ENCODE measurements around the gene AIPL1.
A peak's percentile ranks its signal among the peaks of the same experiment; 100 is the strongest.

AIPL1 gene

GRCh38 chr17:6448473-6448872 lies 13.6 kb upstream of the AIPL1 start:
- no peak for DNase-seq

DNA sequence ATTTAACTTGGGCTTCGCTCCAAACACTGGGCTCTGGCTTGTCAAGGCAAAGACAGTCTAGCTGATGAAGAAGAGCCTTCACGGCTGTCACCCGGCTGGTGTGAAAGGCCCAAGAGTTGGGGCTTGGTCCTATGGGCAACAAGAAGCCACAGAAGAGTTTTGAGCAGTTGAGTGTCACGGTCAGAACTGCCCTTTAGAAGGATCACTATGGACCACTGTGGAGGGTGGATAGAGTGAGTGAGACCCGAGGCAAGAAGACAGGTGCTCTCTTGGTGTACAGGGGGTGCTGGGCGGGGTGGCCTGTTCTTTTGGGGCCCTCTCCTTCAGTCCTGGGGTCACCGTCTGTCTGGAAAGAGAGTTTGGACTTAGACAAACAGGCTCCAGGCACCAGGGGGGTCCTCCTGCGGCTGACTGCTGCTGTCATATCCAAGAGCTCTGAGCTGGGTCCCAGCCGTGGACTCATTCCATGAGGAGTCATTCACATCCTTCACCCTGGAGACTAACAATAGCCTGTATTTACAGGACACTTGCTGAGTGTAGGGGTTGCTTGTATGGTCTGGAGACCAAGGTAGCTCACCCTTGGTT lies 11.7 kb upstream of the AIPL1 start:
- DNase-seq: no peak

GRCh38 chr17:6444571-6445335 lies 9.8 kb upstream of the AIPL1 start:
- DNase-seq: no peak

DNA sequence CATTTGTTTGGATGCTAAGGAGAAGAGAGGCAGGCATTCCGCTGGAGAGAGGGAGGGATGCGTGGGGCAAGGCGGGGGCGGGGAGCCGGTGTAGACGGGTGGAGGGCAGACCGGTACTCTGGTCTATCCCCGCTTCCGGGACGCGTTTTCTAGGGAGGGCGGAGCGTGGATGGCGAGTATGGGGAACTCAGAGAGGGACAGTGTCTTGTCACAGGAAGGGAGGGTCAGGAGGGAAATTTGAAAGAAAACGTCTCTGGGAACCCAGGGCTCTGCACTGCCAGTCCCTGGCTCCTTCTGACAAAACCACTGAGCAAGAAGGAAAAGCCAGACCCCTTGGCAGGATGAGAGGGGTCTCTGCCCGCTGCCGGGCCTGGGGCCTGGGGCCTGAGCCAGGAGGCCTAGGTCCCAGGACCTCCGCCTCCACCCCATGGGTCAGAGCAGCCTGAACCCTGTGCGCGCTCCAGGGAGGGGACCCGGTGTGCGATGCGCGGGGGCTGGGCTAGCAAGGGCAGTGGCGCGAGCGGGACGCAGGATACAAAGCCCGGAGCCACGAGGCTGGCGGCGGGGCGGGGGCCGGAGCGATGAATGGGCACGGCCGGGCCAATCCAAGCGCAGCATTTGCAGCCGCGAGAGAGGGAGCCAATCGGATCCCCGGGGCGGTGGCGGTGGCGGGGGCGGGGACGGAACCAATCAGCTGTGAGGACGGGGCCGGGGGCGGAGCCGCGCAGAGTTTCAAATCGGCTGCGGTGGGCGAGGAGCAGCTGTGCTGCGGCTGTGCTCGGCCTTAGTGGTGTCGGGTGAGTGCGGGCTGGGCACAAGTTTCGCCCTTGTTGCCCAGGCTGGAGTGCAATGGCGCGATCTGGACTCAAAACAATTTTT lies 9.0 kb upstream of the AIPL1 start, which contains the start of gene PIMREG:
TSS of gene PIMREG (plus strand) at position 764 of the 879 bp plus-strand sequence. CDS start 656 bp downstream, outside the sequence.
- DNase-seq: peak; percentile 94

DNA sequence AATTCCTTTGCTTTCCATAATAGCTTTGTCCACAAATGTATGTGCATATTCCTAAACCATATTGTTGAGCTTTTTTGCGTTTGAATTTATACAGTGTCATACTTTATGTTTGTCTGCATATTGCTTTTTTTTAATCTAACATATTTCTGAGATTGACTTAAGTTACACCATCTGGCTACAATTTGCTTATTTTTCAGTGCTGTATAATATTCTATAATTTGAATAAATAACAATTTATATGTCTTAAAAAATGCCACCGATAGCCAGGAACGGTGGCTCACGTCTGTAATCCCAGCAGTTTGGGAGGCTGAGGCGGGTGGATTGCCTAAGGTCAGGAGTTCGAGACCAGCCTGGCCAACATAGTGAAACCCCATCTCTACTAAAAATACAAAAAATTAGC lies 7.9 kb upstream of the AIPL1 start:
- DNase-seq: no peak

GRCh38 chr17:6439951-6440350 lies 5.0 kb upstream of the AIPL1 start:
- DNase-seq: no peak

DNA sequence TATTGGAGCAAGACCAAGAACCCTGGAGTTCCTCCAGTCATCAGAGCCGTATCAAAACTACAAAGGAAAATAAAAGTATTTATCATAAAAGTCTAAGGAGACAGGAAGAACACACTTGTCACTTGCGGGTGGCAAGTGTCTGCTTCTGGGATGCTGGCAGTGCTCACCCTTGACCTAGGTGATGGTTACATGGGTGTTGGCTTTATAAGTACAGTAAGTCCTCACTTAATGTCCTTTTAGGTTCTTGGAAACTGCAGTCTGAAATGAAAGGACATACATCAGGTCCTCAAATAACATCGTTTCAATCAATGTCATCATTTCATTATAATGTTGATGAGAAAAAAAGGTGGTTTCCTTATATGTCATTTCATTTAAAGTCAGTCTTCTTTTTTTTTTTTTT lies 3.0 kb upstream of the AIPL1 start:
- DNase-seq: no peak

GRCh38 chr17:6437466-6437865 lies 2.5 kb upstream of the AIPL1 start:
- DNase-seq: no peak

GRCh38 chr17:6435968-6436367 lies 1.0 kb upstream of the AIPL1 start:
- DNase-seq: peak; percentile 43

- DNase-seq: no peak
Observed at GRCh38 chr17:6430769-6431168, 4.2 kb downstream of the AIPL1 start.

DNA sequence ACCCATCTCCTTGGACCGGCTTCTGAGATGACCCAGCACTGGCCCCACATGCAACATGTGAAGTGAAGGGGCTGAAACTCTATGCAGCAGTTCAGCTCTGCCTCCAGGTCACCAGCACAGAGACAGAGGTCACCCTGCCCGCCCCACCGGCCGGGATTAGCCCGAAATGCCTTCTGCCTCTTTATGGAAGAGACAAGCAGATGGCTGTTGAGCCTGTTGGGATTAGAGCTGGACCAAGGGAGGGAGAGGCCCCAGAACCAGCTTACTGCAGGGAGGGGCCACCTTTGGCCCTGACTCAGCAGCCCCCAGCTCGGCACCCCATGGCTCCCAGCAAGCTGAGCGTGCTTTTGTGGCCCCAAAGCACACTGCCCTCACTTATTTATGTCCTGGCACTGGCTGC lies 5.7 kb downstream of the AIPL1 start:
- DNase-seq: no peak

DNA sequence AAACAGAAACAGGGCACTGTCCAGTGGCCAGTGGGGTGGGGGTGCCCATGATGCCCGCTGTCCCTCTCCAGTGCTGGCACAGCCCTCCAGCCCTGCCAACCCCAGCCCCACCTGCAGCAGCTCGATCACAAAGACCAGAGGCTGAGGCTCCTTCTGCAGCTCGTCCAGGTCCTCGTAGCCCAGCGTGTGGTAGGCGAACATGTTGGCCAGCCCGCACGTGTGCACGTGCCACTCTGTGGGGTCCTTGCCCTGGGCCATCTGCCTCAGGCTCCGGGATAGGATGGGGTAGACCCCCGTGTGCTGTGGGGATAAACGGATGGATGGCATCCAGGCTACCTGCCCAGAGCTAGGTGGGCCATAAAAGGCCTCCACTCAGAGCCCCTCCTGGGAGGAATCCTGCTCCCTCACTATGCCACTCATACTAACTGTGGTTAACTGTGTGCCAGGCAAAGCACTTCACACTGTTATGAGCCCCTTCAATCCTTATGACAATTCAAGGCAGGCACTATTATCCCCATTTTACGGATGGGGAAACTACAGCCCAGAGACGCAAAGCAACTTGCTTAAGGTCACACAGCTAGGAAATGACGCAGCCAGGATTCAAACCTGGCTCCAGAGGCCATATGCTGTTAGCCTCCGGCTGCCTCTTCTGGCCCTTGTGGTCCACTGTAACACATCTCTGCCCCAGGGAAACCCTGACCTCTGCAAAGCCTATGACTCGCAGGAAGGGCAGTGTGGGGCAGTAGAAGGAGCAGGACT lies 6.5 kb downstream of the AIPL1 start:
- DNase-seq: no peak

DNA sequence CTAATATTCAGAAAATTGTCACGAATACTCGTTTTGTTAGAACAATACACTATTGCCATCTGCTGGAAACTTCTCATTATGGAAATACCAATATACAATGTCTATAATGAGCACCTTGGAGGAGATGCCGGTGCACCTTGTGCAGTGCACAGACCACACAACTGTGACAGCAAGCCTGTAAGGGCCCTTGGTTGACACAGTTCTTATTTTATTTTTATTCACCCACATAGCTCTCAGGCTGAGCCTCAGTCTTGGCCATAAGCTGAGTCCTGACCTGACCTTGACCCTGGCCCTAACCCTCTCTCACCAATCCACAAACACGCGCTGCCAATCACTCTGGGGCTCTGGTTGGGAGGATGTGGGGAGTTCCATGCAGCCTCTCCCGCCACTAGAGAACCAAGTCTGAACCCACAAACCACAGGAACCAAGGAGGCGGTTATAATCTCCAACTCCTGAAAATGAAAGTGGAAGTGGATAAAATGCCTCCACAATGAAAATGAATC lies 7.6 kb downstream of the AIPL1 start:
- DNase-seq: no peak

DNA sequence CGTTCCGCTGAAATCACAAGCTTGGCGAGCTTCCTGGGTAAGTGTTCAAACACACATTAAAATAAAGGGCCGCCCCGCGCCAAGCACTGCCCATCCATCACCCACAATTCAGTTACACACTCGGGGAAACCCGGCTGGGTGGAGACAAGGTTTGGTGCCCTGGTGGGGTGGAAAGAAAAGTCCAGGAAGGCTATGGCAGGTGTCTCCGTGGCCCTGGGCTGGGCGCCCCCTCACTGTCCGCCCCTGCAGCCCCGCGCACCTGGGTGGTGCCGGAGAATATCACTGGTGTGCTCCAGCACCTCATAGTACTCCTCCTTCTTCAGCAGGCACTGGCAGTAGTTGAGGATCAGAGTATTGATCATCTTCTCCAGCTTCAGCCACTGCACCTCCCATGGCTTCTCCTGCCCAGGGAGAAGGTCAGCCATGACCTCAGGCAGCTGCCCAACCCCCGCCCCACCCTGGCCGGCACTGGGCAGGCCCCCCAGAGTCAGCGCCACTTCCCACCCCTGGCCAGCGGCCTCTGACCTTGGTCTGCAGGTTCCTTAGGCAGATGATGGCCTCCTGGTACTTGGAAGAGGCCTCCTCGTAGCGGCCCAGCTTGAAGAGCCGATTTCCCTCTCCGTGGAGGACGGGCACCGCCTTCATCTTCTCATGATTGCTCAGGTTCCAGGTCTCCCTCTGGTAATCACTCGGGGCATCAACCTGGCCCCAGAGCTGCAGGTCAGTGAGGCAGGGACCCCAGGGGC lies 8.4 kb downstream of the AIPL1 start:
- peak; percentile 47 for DNase-seq

- DNase-seq: no peak
Observed at GRCh38 chr17:6425407-6425806, 9.5 kb downstream of the AIPL1 start.

DNA sequence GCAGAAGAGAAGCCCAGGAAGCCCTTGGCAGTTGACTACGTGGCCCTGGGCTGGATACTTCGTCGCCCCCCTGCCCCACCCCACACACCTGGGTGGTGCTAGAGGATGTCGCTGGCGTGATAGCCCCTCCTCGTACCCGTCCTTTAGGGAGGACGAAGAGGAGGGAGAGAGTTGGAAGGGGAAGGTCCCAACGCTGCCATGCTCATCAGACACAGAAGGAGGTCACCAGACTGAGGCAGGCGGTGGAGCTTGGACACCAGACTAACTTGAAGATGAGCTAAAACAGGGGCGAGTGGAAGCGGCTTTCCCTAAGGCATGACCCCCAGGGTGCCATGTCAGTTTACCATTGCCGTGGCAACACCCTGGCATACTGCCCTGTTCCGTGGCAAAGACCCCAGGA lies 11.0 kb downstream of the AIPL1 start:
- no peak for DNase-seq

DNA sequence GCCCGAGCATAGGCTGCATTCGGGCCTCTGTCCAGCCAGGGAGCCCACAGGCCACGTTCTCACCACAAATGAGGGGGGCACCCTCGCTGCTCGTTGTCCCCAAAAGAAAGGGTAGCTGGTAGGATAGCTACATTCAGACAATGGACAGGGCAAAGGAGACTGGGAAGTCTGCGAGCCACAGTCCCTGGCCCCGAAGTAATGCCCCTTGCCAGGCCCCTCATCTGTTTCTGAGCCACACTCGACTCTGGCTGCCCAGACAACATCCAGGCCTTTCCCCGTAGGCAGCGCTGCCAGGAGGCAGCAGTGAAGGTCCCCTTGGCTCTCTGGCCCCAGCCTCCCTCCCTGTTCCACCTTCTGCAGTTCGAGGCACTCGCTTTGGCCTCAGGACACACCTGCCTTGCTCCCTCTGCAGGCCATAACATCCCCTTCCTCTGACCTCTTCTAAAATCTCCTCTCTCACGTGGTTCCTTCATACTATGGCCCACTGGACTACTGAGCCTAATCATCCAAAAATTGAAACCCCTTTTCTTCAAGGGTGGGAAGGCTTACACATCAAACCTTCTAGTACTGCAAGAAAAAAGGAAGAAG lies 12.2 kb downstream of the AIPL1 start:
- no peak for DNase-seq

DNA sequence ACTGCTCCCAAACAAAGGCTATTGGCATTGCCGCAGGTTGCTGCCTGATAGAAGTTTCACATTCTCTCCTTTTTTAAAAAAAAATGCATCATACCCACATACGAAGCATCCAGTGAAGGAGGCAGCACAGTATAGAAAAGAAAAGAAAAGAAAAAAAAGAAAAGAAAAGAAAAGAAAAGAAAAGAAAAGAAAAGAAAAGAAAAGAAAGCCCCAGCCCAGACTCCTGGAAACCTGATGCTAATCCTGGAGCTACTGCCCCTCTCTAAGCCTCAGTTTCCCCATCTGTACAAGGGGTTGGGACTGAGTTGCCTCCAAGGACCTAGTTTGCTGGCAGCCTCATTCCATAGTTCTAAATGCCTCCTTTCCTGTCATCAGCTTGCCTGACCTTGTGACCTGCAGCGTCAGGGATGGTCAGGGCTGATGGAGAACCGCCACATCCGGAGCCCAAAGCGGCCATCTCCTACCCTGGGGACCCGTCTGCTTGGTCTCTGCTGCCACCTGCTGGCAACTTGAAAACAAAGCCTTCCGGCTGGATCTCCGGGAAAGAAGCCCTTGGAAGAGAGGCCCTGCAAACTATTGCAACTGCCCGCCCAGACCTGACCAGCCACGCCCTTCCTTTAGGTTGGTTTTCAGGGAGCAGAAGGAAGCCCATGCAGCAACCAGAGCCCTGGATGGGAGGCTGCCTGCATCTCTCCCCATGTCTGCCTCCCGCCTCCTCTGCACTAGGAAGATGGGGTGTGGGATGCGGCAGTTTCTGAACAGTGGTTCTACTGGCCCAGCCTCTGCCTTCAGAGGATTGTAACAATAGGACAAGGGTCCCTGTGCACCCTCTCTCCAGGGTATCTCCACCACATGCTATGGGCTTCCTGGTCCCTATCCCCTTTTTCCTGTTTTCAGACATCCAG lies 13.0 kb downstream of the AIPL1 start:
- DNase-seq: peak; percentile 70

DNA sequence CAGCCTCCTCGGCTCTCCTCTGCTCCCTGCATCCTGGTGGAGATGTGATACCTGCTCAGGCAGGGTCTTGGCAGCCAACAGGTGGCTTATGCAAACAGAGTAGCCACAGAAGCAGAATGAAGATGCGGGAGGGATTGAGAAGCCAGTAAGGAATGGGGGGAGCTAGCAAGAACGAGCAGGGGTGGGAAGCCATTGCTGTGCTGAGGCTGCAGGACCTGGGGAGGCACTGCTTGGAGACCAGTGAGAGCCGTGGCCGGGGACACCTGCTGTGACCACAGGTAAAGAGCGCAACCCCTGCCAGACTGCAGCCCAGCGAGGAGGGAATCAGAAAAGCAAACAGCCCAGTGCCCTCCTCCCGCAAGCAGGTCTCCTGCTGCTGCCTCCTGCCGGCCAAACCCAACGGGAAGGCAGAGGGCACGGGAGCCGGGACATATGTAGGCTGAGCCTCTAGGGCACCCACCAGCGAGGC lies 14.7 kb downstream of the AIPL1 start:
- DNase-seq: peak; percentile 56

DNA sequence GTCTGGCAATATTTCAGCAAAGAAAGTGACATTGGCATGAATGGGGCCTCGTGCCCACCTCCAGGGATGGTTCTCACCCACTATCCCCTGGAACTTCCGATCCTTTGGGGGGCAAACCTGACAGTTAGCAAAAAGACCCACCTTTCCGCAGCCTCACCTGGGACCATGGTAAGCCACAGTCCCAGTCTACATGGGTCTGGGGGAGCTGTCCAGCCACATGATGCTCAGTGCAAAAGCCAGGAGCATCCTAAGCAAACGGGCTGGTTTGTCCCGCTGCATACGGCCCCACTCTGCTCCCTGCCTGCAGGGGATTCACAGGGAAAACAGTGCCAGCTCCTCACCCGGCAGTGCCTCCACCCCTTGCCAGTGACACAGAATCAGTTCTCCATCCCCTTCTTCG lies 19.3 kb downstream of the AIPL1 start:
- DNase-seq: no peak

Measured in NCI-H345 (cell line).